Nephron progenitor cell (in vitro differentiated cells): ENCODE data around the gene ANKRD60.

Experiments
- DNase-seq: peaks from one replicate; pipeline ENCODE4 v3.0.0; 2021
- H3K27ac Mint-ChIP-seq: 2 replicates; pipeline ENCODE4 v1.8.0; 2021; ENCODE audit warnings: mild to moderate bottlenecking, moderate library complexity, mixed read lengths
- H3K27me3 Mint-ChIP-seq: 2 replicates; pipeline ENCODE4 v1.8.0; 2021; ENCODE audit warnings: mild to moderate bottlenecking, low read depth, mixed read lengths; ENCODE audit not compliant: poor library complexity
- H3K36me3 Mint-ChIP-seq: 2 replicates; pipeline ENCODE4 v1.8.0; 2021; ENCODE audit warnings: low read depth, mixed read lengths
- H3K4me1 Mint-ChIP-seq: 2 replicates; pipeline ENCODE4 v1.8.0; 2021; ENCODE audit warnings: mixed read lengths
- H3K4me3 Mint-ChIP-seq: 2 replicates; pipeline ENCODE4 v1.8.0; 2021; ENCODE audit warnings: mild to moderate bottlenecking, moderate library complexity, mixed read lengths
- H3K9me3 Mint-ChIP-seq: 2 replicates; pipeline ENCODE4 v1.8.0; 2021; ENCODE audit warnings: mild to moderate bottlenecking, moderate library complexity, mixed read lengths
- TF ChIP-seq, protein P1 (sequence below): fragments of 200-600 bp; sonication (generic); IDR thresholded peaks from 2 replicates; pipeline ENCODE4 v1.5.0; 2021; ENCODE audit warnings: antibody characterized with exemption

Gene ANKRD60

DNA sequence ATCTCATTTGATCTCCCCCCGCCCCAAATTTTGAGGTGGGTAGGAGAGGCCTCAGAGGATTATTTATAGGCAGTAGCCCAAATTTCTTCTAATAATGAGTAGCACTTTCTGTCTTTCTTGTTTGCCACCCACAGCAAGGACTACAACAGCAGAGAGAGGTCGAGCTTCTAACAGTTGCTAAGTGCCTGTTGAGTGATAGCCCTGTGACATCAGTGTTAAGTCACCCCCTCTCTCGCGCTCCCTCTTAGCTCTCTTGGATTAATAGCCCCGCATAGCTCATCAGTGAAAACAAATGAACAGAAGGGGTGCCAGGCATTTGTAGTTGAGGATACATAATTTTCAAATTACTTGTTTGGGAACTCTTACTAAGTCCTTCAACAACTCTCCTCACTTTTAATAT lies 3.5 kb downstream of the ANKRD60 start:
- peaks cover 9% of the 10 kb centered on the region for H3K36me3 Mint-ChIP-seq
- H3K4me3 Mint-ChIP-seq = no peak overlapping the region
- H3K9me3 Mint-ChIP-seq = peaks cover 14% of the 10 kb centered on the region

DNA sequence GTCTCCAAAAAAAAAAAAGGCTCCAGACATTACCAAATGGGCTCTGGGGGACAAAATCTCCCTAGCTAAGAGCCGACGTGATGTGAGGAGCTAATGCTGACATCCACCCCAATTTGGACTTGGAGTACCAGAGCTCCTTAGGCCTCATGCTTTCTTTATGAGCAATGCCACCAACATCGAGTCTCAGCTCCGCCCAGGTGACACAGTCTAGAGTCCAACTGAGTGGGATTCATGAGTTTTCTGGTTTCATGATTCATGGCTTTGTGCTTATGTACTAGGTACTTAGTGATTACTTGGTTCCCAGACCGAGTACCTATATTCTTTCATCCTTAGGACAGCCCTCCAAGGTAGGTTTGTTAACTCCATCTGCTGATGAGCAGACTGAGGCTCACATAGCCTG lies 4.4 kb downstream of the ANKRD60 start:
- Mint-ChIP-seq H3K36me3 (peaks cover 11% of the 10 kb centered on the region), H3K4me1 (peaks cover 15% of the 10 kb centered on the region), H3K27ac (no peak overlapping the region), H3K27me3 (peaks cover 85% of the 10 kb centered on the region), H3K9me3 (peaks cover 22% of the 10 kb centered on the region), H3K4me3 (no peak overlapping the region)
- no peak for DNase-seq
- TF ChIP-seq, protein P1, sequence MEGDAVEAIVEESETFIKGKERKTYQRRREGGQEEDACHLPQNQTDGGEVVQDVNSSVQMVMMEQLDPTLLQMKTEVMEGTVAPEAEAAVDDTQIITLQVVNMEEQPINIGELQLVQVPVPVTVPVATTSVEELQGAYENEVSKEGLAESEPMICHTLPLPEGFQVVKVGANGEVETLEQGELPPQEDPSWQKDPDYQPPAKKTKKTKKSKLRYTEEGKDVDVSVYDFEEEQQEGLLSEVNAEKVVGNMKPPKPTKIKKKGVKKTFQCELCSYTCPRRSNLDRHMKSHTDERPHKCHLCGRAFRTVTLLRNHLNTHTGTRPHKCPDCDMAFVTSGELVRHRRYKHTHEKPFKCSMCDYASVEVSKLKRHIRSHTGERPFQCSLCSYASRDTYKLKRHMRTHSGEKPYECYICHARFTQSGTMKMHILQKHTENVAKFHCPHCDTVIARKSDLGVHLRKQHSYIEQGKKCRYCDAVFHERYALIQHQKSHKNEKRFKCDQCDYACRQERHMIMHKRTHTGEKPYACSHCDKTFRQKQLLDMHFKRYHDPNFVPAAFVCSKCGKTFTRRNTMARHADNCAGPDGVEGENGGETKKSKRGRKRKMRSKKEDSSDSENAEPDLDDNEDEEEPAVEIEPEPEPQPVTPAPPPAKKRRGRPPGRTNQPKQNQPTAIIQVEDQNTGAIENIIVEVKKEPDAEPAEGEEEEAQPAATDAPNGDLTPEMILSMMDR = no peak

More for the DNA sequence above, 3.5 kb downstream of the ANKRD60 start:
- H3K27me3 Mint-ChIP-seq = peaks cover 93% of the 10 kb centered on the region
- H3K27ac Mint-ChIP-seq = no peak overlapping the region
- TF ChIP-seq, protein P1 = no peak
- DNase-seq = no peak
- peaks cover 24% of the 10 kb centered on the region for H3K4me1 Mint-ChIP-seq

DNA sequence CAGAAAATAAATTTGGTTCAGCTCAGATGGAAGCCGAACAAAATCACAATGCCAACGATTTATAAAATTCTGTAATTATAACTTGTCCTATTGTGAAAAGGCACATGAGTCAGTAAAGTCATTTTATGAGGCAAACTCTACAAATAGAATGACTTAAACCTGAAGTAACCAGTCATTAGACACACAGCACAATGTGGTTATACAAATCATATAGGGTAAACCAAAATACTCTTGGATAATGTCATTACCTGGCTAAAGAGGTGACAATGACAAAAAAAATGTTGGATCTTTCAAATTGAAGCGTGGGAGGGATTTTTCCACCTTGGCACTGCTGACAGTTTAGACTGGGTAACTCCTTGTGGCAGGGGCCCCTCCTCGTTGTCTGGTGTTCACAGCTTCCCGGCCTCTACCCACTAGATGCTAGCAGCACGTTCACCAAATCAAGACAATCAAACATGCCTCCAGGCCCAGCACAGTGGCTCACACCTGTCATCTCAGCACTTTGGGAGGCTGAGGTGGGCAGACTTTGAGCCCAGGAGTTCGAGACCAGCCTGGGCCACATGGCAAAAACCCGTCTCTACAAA lies 5.0 kb downstream of the ANKRD60 start:
- H3K27me3 Mint-ChIP-seq = peaks cover 86% of the 10 kb centered on the region
- no peak for DNase-seq

DNA sequence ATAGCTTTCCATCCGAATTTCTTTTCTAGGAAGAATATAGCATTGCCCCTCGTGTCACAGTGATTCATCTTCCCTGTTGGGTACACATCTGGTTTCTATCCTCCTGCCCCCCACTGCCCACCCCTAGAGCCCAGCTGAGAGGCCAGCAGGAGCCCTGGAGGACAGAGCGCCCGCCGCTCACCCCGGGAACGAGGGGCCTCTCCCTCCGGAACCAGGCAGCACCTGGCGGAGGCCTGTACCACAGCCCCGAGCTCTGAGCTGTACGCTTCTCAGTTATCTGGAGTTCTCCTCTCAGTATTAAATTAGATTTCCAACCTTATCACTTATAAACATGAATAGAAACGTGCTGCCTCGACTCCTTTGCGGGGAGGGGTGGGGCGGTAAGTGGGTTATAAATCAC lies 6.0 kb downstream of the ANKRD60 start:
- Mint-ChIP-seq H3K27me3 (peaks cover 87% of the 10 kb centered on the region), H3K36me3 (peaks cover 14% of the 10 kb centered on the region)
- TF ChIP-seq, protein P1 = no peak

More for the DNA sequence above, 5.0 kb downstream of the ANKRD60 start:
- no peak overlapping the region for H3K27ac Mint-ChIP-seq
- H3K4me3 Mint-ChIP-seq = no peak overlapping the region
- peaks cover 29% of the 10 kb centered on the region for H3K9me3 Mint-ChIP-seq
- TF ChIP-seq, protein P1 = no peak
- H3K4me1 Mint-ChIP-seq = peaks cover 10% of the 10 kb centered on the region
- peaks cover 14% of the 10 kb centered on the region for H3K36me3 Mint-ChIP-seq

DNA sequence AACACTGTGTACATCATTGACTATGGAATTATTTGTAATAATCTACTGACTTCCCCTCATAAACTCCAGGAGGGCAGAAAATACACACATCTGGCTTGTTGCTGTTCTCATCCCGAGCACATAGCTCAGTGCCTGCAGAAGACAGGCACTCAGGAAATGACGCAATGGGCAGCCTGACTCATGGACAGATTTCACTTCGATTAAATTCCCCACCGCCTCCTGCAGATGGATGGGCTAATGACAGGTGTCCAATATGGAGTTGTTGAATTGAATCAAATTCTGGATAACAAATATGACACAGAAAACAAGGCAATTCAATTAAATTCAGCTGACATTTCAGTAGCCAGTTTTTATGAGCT lies 9.1 kb downstream of the ANKRD60 start:
- Mint-ChIP-seq H3K9me3 (peaks cover 26% of the 10 kb centered on the region), H3K4me3 (no peak overlapping the region), H3K4me1 (peaks cover 1% of the 10 kb centered on the region), H3K27ac (no peak overlapping the region), H3K27me3 (peaks cover 69% of the 10 kb centered on the region), H3K36me3 (peaks cover 4% of the 10 kb centered on the region)
- DNase-seq = no peak
- TF ChIP-seq, protein P1 = no peak

More for the DNA sequence above, 6.0 kb downstream of the ANKRD60 start:
- no peak overlapping the region for H3K4me3 Mint-ChIP-seq
- H3K9me3 Mint-ChIP-seq = peaks cover 35% of the 10 kb centered on the region
- H3K27ac Mint-ChIP-seq = no peak overlapping the region
- no peak for DNase-seq
- H3K4me1 Mint-ChIP-seq = peaks cover 10% of the 10 kb centered on the region

DNA sequence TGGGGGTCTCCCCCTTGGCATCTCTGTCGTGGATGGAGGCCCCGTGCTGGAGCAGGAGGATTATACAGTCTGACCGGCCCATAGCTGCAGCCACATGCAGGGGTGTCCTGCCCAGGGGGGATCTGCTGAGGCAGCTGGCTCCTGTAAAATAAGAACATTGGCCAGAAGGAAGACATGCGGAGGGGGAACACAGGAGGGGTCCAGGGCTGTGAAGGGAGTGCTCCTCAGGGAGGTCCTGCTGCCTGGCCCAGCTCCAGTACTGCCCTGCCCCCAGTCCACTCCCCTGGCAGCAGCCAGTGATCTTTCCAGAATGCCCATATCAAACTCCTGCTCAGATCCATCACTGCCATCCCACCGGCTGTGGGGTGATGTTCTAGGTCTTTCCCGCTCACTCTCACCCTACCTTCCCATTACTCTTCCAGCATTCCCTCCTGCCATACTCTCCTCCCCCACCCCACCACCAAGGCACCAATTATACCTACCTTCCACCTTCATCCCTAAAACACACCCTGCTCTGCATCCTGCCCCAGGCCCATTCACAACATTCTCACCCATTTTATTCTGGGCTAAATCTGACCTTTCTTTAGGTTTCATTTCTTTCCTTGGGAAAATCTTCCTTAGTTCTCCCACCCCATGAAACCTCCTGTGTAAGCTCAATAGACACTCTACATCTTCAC lies 9.7 kb downstream of the ANKRD60 start:
- H3K27me3 Mint-ChIP-seq = peaks cover 69% of the 10 kb centered on the region
- H3K27ac Mint-ChIP-seq = no peak overlapping the region
- no peaks in the 10 kb centered on the region for H3K4me1 Mint-ChIP-seq
- H3K36me3 Mint-ChIP-seq = peaks cover 4% of the 10 kb centered on the region
- H3K9me3 Mint-ChIP-seq = peaks cover 26% of the 10 kb centered on the region
- no peak overlapping the region for H3K4me3 Mint-ChIP-seq
- DNase-seq = no peak
- TF ChIP-seq, protein P1 = no peak
